ENCODE data around the gene FGFRL1. TPM values are rescaled to one million over a fixed set of nuclear protein-coding genes. Genes with fewer than 3 reads are reported as not detected.

The FGFRL1 gene
- total and polyA plus RNA-seq, 2 of the 13 experiments (the other 11 are each of a cell fraction or from before 2014, with no cell fraction given): 19.1 to 30.6 TPM

GRCh38 chr4:1033840-1034551 lies 22.6 kb downstream of the FGFRL1 start:
- no TSS peak for BruUV-seq (replicated peaks)
- 6% methylated on average over 28 of the region's 35 CpGs for WGBS (ENCODE audit: low lambda C conversion rate)
- ChIA-PET CTCF (ENCODE audit: low intra/inter-chr PET ratio, low total read pairs) (no interaction called here), POLR2A (interaction anchor here (1.1 kb wide), 1 partner anchor 40 kb away, joined by 4 read pairs; no protein-coding TSS in a partner anchor)
- Histone ChIP-seq H3K9me3 (ENCODE audit: low read length) (no peaks in the 10 kb centered on the region), H3K36me3 (replicated peaks in 1 of 2; ENCODE audit: control insufficient read depth in 1 of 2, insufficient read depth in 2 of 2, low read length in 2 of 2) (no peaks in the 10 kb centered on the region), H3K27ac (ENCODE audit: extremely low read length, insufficient read depth, low read length) (no peak overlapping the region), H3K27me3 (ENCODE audit: control insufficient read depth in 1 of 2, insufficient read depth in 2 of 2, low read length in 2 of 2) (peaks cover 40 to 91% of the 10 kb centered on the region in 2 experiments; a peak in 4 of 5 replicates), H3K79me2 (ENCODE audit: insufficient read depth, low read length) (no peaks in the 10 kb centered on the region), H3K4me2 (ENCODE audit: low read depth, low read length) (peak overlapping the region; percentile 60), H3K9ac (ENCODE audit: insufficient read depth, low read depth, low read length) (no peak overlapping the region), H4K20me1 (ENCODE audit: insufficient read depth, low read length) (peaks cover 3% of the 10 kb centered on the region; the same call in 1 of the 2 replicates), H2AFZ (ENCODE audit: low read length) (no peak overlapping the region), H3K4me1 (ENCODE audit: insufficient read depth, low read length) (peaks cover 73% of the 10 kb centered on the region), H3K4me3 (replicated peaks in 1 of 3; ENCODE audit: insufficient read depth in 1 of 3, low read depth in 2 of 3, low read length in 3 of 3) (peak overlapping the region in 2 of 3 experiments; percentile 27 to 30; a peak in 2 of 6 replicates)
- intact Hi-C loops (cut with micrococcal nuclease; ENCODE audit: unreplicated experiment) (no loop called here), in situ Hi-C loops (cut with HindIII; ENCODE audit: extremely low pct_ligation_motif_present, low pct_unique_long_range_greater_than_20kb) (no loop called here)
- peak; percentile 17 for ATAC-seq
- no peak for FAIRE-seq
- DNase-seq (ENCODE audit: low spot score): no peak
- TF ChIP-seq ZNF703 (CRISPR knock-in tag; IDR thresholded peaks at IDR 0.05; ENCODE audit: borderline replicate concordance): no peak
- no peak for TF ChIP-seq YEATS4 (CRISPR knock-in tag; IDR thresholded peaks at IDR 0.05; ENCODE audit: borderline replicate concordance)
- 0 out of 2 replicates have a peak, but pooled peaks have one; percentile 22 for TF ChIP-seq KDM2A (CRISPR knock-in tag; IDR thresholded peaks at IDR 0.05; ENCODE audit: borderline replicate concordance, low read depth)
- TF ChIP-seq, protein P1, sequence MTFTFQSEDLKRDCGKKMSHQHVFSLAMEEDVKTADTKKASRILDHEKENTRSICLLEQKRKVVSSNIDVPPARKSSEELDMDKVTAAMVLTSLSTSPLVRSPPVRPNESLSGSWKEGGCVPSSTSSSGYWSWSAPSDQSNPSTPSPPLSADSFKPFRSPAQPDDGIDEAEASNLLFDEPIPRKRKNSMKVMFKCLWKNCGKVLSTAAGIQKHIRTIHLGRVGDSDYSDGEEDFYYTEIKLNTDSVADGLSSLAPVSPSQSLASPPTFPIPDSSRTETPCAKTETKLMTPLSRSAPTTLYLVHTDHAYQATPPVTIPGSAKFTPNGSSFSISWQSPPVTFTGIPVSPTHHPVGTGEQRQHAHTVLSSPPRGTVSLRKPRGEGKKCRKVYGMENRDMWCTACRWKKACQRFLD (CRISPR knock-in tag; IDR thresholded peaks at IDR 0.05; ENCODE audit: borderline replicate concordance): no peak
- TF ChIP-seq FOSL2 (CRISPR knock-in tag; IDR thresholded peaks at IDR 0.05): peak; percentile 6; the same call in 1 of the 2 replicates
- TF ChIP-seq TCF12 (IDR thresholded peaks at IDR 0.05): no peak
- TF ChIP-seq TCF12 (CRISPR knock-in tag; IDR thresholded peaks at IDR 0.05): no peak
- no peak for TF ChIP-seq ZNF710 (CRISPR knock-in tag; IDR thresholded peaks at IDR 0.05; ENCODE audit: borderline replicate concordance)
- TF ChIP-seq ZFAT (CRISPR knock-in tag; conservative IDR thresholded peaks at IDR 0.05): no peak
- TF ChIP-seq KMT2A (CRISPR knock-in tag; IDR thresholded peaks at IDR 0.05): no peak
- TF ChIP-seq ZNF446 (CRISPR knock-in tag; IDR thresholded peaks at IDR 0.05): no peak
- TF ChIP-seq HOXA7 (CRISPR knock-in tag; IDR thresholded peaks at IDR 0.05): no peak
- TF ChIP-seq RARA (CRISPR knock-in tag; IDR thresholded peaks at IDR 0.05): no peak
- no peak for TF ChIP-seq RARG (CRISPR knock-in tag; IDR thresholded peaks at IDR 0.05; ENCODE audit: low read depth)
- TF ChIP-seq ETV5 (CRISPR knock-in tag; IDR thresholded peaks at IDR 0.05; ENCODE audit: borderline replicate concordance): no peak

Measured in HepG2 (cell line).